C4-2B (cell line): ENCODE results near the gene MN1.

ENCODE experiments used
- H3K27ac ChIP-seq: fragments of 450-650 bp; 2 replicates; pipeline ENCODE4 v1.5.1; 2017
- CTCF ChIP-seq: fragments of 450-650 bp; conservative IDR thresholded peaks from 2 replicates; pipeline ENCODE4 v1.5.1; 2017; ENCODE audit warnings: mild to moderate bottlenecking
- ZFX ChIP-seq: fragments of 450-650 bp; IDR thresholded peaks from 2 replicates; pipeline ENCODE4 v1.6.1; 2017

Gene MN1

GRCh38 chr22:27802346-27803073, 954 bp upstream of the MN1 start:
- TF ChIP-seq ZFX = no peak
- TF ChIP-seq CTCF = no peak
- H3K27ac ChIP-seq = no peak overlapping the region

GRCh38 chr22:27801202-27801615, 347 bp downstream of the MN1 start:
- no peak for TF ChIP-seq ZFX
- TF ChIP-seq CTCF = no peak
- no peak overlapping the region for H3K27ac ChIP-seq

- TF ChIP-seq CTCF = no peak
- no peak for TF ChIP-seq ZFX
- no peak overlapping the region for H3K27ac ChIP-seq
Measured at GRCh38 chr22:27800250-27801201, 1.0 kb downstream of the MN1 start.

- no peak overlapping the region for H3K27ac ChIP-seq
- TF ChIP-seq CTCF (no peak), ZFX (no peak)
Measured at GRCh38 chr22:27799827-27800249, 1.7 kb downstream of the MN1 start.

- no peak overlapping the region for H3K27ac ChIP-seq
Measured at GRCh38 chr22:27799015-27799826, 2.3 kb downstream of the MN1 start.

GRCh38 chr22:27798511-27799014, 3.0 kb downstream of the MN1 start:
- TF ChIP-seq ZFX (no peak), CTCF (no peak)
- H3K27ac ChIP-seq = no peak overlapping the region

More at GRCh38 chr22:27799015-27799826, 2.3 kb downstream of the MN1 start:
- TF ChIP-seq CTCF = no peak
- TF ChIP-seq ZFX = no peak
